HG02798 (cell line): ENCODE data around the gene SLC4A1.
"Not testable (repeated sequence)": the region's sequence is repeated elsewhere in the genome, so short reads cannot be mapped to it uniquely, and the experiment has no call there.

ENCODE experiments used
- ATAC-seq: cut with Tn5 transposase; IDR thresholded peaks from one replicate; pipeline ENCODE4 v1.9.1; 2021; ENCODE audit warnings: mild to moderate bottlenecking; ENCODE audit not compliant: unreplicated experiment, poor library complexity

The SLC4A1 gene

GRCh38 chr17:44258811-44259351 lies 9.1 kb downstream of the SLC4A1 start:
- no peak for ATAC-seq

GRCh38 chr17:44257815-44258760 lies 9.8 kb downstream of the SLC4A1 start:
- ATAC-seq, result no peak

- ATAC-seq, result no peak
These were observed 11.3 kb downstream of the SLC4A1 start for GRCh38 chr17:44256671-44257070.

- no peak for ATAC-seq
These were observed 12.0 kb downstream of the SLC4A1 start for GRCh38 chr17:44255915-44256314.

- no peak for ATAC-seq
These were observed 13.4 kb downstream of the SLC4A1 start for GRCh38 chr17:44254361-44255095.

- no peak for ATAC-seq
These were observed 14.9 kb downstream of the SLC4A1 start for GRCh38 chr17:44253006-44253405.

GRCh38 chr17:44251062-44251461 lies 16.9 kb downstream of the SLC4A1 start:
- ATAC-seq, result no peak

- no peak for ATAC-seq
These were observed 18.3 kb downstream of the SLC4A1 start for GRCh38 chr17:44249501-44250246.

GRCh38 chr17:44247876-44248736 lies 19.8 kb downstream of the SLC4A1 start:
- ATAC-seq, result no peak

- ATAC-seq, result no peak
These were observed 20.5 kb downstream of the SLC4A1 start for GRCh38 chr17:44247440-44247841.

GRCh38 chr17:44241106-44241624 lies 26.8 kb downstream of the SLC4A1 start:
- ATAC-seq, result no peak

GRCh38 chr17:44237886-44238285 lies 30.0 kb downstream of the SLC4A1 start:
- not testable (repeated sequence) for ATAC-seq

GRCh38 chr17:44236444-44236991 lies 31.4 kb downstream of the SLC4A1 start:
- no peak for ATAC-seq

- ATAC-seq, result no peak
These were observed 32.4 kb downstream of the SLC4A1 start for GRCh38 chr17:44235583-44235936.

- no peak for ATAC-seq
These were observed 34.4 kb downstream of the SLC4A1 start for GRCh38 chr17:44233582-44233981.

GRCh38 chr17:44232061-44232460 lies 35.9 kb downstream of the SLC4A1 start:
- no peak for ATAC-seq

GRCh38 chr17:44230140-44230539 lies 37.8 kb downstream of the SLC4A1 start:
- no peak for ATAC-seq

- no peak for ATAC-seq
These were observed 38.8 kb downstream of the SLC4A1 start for GRCh38 chr17:44229090-44229489.

GRCh38 chr17:44223541-44224071 lies 44.3 kb downstream of the SLC4A1 start:
- ATAC-seq, result no peak
